Measurements from ENCODE around the gene BZW2. TPM values are rescaled to one million over a fixed set of nuclear protein-coding genes. Genes with fewer than 3 reads are reported as not detected.

The BZW2 gene
- total RNA-seq, 1 donor from 2014 or later = 18.0 TPM

GRCh38 chr7:16646472-16647072 lies 591 bp downstream of the BZW2 start:
- intact Hi-C loops (cut with DNase I) = loop anchor here (2.0 to 5.0 kb wide), 4 partner anchors 316 to 1296 kb away; partner anchors contain the start of genes AHR, MEOX2 and SNX13
- Histone ChIP-seq H3K9me3 (no peaks in the 10 kb centered on the region), H3K4me1 (peaks cover 0 to 20% of the 10 kb centered on the region in 2 donors), H3K27me3 (no peaks in the 10 kb centered on the region), H3K4me3 (peak overlapping the region; percentile 81 to 96), H3K27ac (peak overlapping the region; percentile 83 to 88), H3K36me3 (no peaks in the 10 kb centered on the region)
- TF ChIP-seq CTCF (IDR thresholded peaks at IDR 0.05) = no peak
- DNase-seq (ENCODE audit: low spot score in 2 of 2) = no peak

GRCh38 chr7:16647435-16647960 lies 1.5 kb downstream of the BZW2 start:
- intact Hi-C loops (cut with DNase I) = loop anchor here (2.0 to 5.0 kb wide), 4 partner anchors 315 to 1295 kb away; partner anchors contain the start of genes AHR, MEOX2 and SNX13
- DNase-seq (ENCODE audit: low spot score in 2 of 2) = no peak
- Histone ChIP-seq H3K36me3 (no peaks in the 10 kb centered on the region), H3K4me1 (peaks cover 0 to 17% of the 10 kb centered on the region in 2 donors), H3K9me3 (no peaks in the 10 kb centered on the region), H3K27ac (no peak overlapping the region), H3K4me3 (peak overlapping the region in 1 of 2 donors; percentile 96), H3K27me3 (no peaks in the 10 kb centered on the region)
- no peak for TF ChIP-seq CTCF (IDR thresholded peaks at IDR 0.05)

- H3K9me3 ChIP-seq = no peaks in the 10 kb centered on the region
- H3K4me1 ChIP-seq = peaks cover 0 to 12% of the 10 kb centered on the region in 2 donors
- TF ChIP-seq CTCF (IDR thresholded peaks at IDR 0.05) = no peak
- no peaks in the 10 kb centered on the region for H3K36me3 ChIP-seq
- no peak overlapping the region for H3K4me3 ChIP-seq
- DNase-seq (ENCODE audit: low spot score in 2 of 2) = no peak
- intact Hi-C loops (cut with DNase I) = loop anchor here (5.0 kb wide), 3 partner anchors 314 to 1294 kb away; partner anchors contain the start of genes AHR and SNX13
- H3K27me3 ChIP-seq = no peaks in the 10 kb centered on the region
- no peak overlapping the region for H3K27ac ChIP-seq
Measured at GRCh38 chr7:16648551-16648950, 2.6 kb downstream of the BZW2 start.

GRCh38 chr7:16649196-16649595 lies 3.2 kb downstream of the BZW2 start:
- DNase-seq (ENCODE audit: low spot score in 2 of 2) = no peak
- Histone ChIP-seq H3K4me1 (peaks cover 0 to 6% of the 10 kb centered on the region in 2 donors), H3K27me3 (no peaks in the 10 kb centered on the region), H3K27ac (no peak overlapping the region), H3K9me3 (no peaks in the 10 kb centered on the region), H3K4me3 (no peak overlapping the region), H3K36me3 (no peaks in the 10 kb centered on the region)
- TF ChIP-seq CTCF (IDR thresholded peaks at IDR 0.05) = no peak
- intact Hi-C loops (cut with DNase I) = loop anchor here (5.0 kb wide), 3 partner anchors 313 to 1293 kb away; partner anchors contain the start of genes AHR and SNX13

GRCh38 chr7:16650266-16650665 lies 4.3 kb downstream of the BZW2 start:
- no peaks in the 10 kb centered on the region for H3K36me3 ChIP-seq
- peaks cover 0 to 4% of the 10 kb centered on the region in 2 donors for H3K4me1 ChIP-seq
- intact Hi-C loops (cut with DNase I) = no loop called here
- TF ChIP-seq CTCF (IDR thresholded peaks at IDR 0.05) = no peak
- no peaks in the 10 kb centered on the region for H3K9me3 ChIP-seq
- no peak overlapping the region for H3K27ac ChIP-seq
- no peaks in the 10 kb centered on the region for H3K27me3 ChIP-seq
- no peak overlapping the region for H3K4me3 ChIP-seq
- DNase-seq (ENCODE audit: low spot score in 2 of 2) = no peak

Data from ascending aorta (tissue), 2 donors.